Suprapubic skin (tissue), 4 donors: ENCODE results near the gene SETD5. TPM values are rescaled to one million over a fixed set of nuclear protein-coding genes. Genes with fewer than 3 reads are reported as not detected.

ENCODE experiments used
- DNase-seq, 2 donors: peaks; one replicate each; pipeline ENCODE4 v3.0.0-alpha.2; 2019; ENCODE audit warnings: low spot score in 2 of 2
- H3K27ac ChIP-seq: fragments of 200-600 bp; sonication (generic); one replicate; pipeline ENCODE4 v1.5.1; 2019
- H3K27me3 ChIP-seq: fragments of 200-600 bp; sonication (generic); one replicate; pipeline ENCODE4 v1.5.1; 2019
- H3K36me3 ChIP-seq: fragments of 200-600 bp; sonication (generic); one replicate; pipeline ENCODE4 v1.5.1; 2019
- H3K4me1 ChIP-seq: fragments of 200-600 bp; sonication (generic); one replicate; pipeline ENCODE4 v1.5.1; 2019
- H3K4me3 ChIP-seq: fragments of 200-600 bp; sonication (generic); one replicate; pipeline ENCODE4 v1.5.1; 2019; ENCODE audit warnings: mild to moderate bottlenecking
- H3K9me3 ChIP-seq: fragments of 200-600 bp; sonication (generic); one replicate; pipeline ENCODE4 v1.5.1; 2019
- EP300 ChIP-seq: sonication (generic); formaldehyde crosslinking; IDR thresholded peaks from one replicate; pipeline ENCODE4 v1.6.1; 2017; ENCODE audit warnings: antibody characterized with exemption
- POLR2A ChIP-seq, 2 donors: fragments of 450-650 bp; IDR thresholded peaks; one replicate each; pipeline ENCODE4 v1.6.1; 2017; ENCODE audit warnings: antibody characterized with exemption in 2 of 2, mild to moderate bottlenecking in 2 of 2, moderate library complexity in 2 of 2
- POLR2AphosphoS5 ChIP-seq, 3 donors: sonication (generic); formaldehyde crosslinking; IDR thresholded peaks; one replicate each; pipeline ENCODE4 v1.6.1; 2017; ENCODE audit warnings: antibody characterized with exemption in 3 of 3
- WGBS: methylation state at CpG from one replicate; pipeline ENCODE4 v1.1.5; 2018; 5-methylcytosine and 5-hydroxymethylcytosine counted together
- total RNA-seq, 4 donors: library from RNA; depleted of rRNA; stranded (reverse); fragments of >200 nt; gene quantifications; one replicate each; pipeline ENCODE4 v1.1.0, GENCODE V29; 2016
- TF ChIP-seq, protein P1 (sequence below), 2 donors: fragments of 200-600 bp in 1 of 2; fragments of 450-650 bp in 1 of 2; sonication (generic) in 1 of 2; IDR thresholded peaks; one replicate each; pipeline ENCODE4 v1.5.1; 2016 to 2019; ENCODE audit warnings: antibody characterized with exemption in 2 of 2, mild to moderate bottlenecking in 1 of 2, moderate library complexity in 1 of 2

SETD5 gene
- total RNA-seq, 4 donors from 2014 or later: 72.5 to 272 (median 108) TPM

DNA sequence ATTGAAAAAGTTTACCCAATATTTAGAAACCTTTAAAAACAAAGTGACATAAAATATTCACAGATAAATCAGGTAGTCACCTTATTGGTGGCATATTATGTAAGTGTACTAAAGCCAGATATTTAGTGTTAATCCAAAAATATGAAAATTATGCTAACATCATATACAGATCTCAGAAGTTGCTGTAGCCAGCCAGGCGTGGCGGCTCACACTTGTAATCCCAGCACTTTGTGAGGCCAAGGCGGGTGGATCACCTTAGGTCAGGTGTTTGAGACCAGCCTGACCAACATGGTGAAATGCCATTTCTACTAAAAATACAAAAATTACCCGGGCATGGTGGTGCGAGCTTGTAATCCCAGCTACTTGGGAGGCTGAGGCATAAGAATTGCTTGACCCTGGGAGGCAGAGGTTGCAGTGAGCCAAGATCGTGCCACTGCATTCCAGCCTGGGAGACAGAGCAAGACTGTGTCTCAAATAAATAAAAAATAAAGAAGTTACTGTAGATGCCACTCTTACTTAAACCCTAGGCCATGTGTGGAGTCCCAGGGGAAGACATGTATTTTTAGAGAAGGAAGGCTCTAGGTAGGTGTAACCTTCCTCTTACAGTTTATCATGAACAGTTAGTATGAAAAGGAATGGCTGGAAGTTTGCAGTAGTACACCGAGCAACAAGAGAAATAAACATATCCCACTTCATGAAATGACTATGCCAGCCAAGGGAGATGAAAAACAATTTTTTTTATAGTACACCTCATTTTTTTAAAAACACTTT is 9.6 kb downstream of the SETD5 start:
- Histone ChIP-seq H3K36me3 (no peaks in the 10 kb centered on the region), H3K27me3 (no peaks in the 10 kb centered on the region), H3K27ac (no peak overlapping the region), H3K4me3 (no peak overlapping the region), H3K4me1 (peaks cover 72% of the 10 kb centered on the region), H3K9me3 (no peaks in the 10 kb centered on the region)
- DNase-seq: no peak
- TF ChIP-seq EP300: no peak
- TF ChIP-seq POLR2A (IDR thresholded peaks at IDR 0.05): no peak
- TF ChIP-seq, protein P1, sequence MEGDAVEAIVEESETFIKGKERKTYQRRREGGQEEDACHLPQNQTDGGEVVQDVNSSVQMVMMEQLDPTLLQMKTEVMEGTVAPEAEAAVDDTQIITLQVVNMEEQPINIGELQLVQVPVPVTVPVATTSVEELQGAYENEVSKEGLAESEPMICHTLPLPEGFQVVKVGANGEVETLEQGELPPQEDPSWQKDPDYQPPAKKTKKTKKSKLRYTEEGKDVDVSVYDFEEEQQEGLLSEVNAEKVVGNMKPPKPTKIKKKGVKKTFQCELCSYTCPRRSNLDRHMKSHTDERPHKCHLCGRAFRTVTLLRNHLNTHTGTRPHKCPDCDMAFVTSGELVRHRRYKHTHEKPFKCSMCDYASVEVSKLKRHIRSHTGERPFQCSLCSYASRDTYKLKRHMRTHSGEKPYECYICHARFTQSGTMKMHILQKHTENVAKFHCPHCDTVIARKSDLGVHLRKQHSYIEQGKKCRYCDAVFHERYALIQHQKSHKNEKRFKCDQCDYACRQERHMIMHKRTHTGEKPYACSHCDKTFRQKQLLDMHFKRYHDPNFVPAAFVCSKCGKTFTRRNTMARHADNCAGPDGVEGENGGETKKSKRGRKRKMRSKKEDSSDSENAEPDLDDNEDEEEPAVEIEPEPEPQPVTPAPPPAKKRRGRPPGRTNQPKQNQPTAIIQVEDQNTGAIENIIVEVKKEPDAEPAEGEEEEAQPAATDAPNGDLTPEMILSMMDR (IDR thresholded peaks at IDR 0.05): no peak
- TF ChIP-seq POLR2AphosphoS5 (IDR thresholded peaks at IDR 0.05): no peak
- WGBS: 78% methylated on average over 7 of the region's 7 CpGs

DNA sequence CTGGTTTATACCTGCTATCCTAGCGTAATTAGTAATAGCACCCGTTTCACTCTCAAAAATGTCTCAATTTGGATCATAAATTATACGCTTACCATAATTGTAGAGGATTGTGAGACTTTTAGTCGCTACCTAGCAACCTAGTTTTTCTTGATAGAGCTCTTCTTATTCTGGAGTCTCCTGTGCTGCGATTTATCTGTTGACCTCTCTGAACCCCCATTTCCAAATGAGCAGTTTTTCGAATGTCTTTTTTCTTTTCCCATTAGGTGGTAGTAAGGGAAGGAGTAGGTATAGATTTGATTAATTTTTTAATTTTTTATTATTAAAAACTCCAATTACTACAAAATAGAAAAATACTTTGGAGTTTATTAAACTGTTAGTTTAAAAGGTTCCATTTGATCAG is 10.6 kb downstream of the SETD5 start:
- WGBS: 89% methylated on average over 6 of the region's 6 CpGs
- Histone ChIP-seq H3K9me3 (no peaks in the 10 kb centered on the region), H3K4me3 (no peak overlapping the region), H3K36me3 (no peaks in the 10 kb centered on the region), H3K27me3 (no peaks in the 10 kb centered on the region), H3K27ac (no peak overlapping the region), H3K4me1 (peaks cover 67% of the 10 kb centered on the region)
- TF ChIP-seq, protein P1 (IDR thresholded peaks at IDR 0.05): no peak
- no peak for TF ChIP-seq POLR2AphosphoS5 (IDR thresholded peaks at IDR 0.05)
- no peak for TF ChIP-seq POLR2A (IDR thresholded peaks at IDR 0.05)
- TF ChIP-seq EP300: no peak
- no peak for DNase-seq

DNA sequence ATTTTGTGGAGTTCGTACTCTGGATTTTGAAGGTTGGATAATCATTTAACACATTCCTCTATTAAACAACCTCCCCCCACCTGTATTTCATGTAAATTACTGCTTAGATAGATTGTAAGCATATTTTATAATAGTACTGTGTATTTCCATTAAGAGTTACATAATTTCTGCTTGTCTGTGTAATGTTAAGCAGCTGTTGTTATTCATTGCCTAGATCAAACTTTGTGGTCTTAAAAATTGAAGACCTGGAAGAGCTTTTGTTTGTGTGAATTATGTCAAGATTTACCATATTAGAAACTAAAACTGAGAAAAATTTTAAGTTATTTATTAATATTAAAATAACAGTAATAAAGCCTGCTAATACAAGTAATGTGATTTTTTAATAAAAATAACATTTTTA is 11.1 kb downstream of the SETD5 start:
- 74% methylated on average over 1 of the region's 1 CpG for WGBS
- no peak overlapping the region for H3K27ac ChIP-seq
- no peaks in the 10 kb centered on the region for H3K36me3 ChIP-seq
- DNase-seq: no peak
- TF ChIP-seq POLR2AphosphoS5 (IDR thresholded peaks at IDR 0.05): no peak
- TF ChIP-seq, protein P1 (IDR thresholded peaks at IDR 0.05): no peak
- TF ChIP-seq EP300: no peak
- TF ChIP-seq POLR2A (IDR thresholded peaks at IDR 0.05): no peak
- H3K4me3 ChIP-seq: no peak overlapping the region
- H3K9me3 ChIP-seq: no peaks in the 10 kb centered on the region
- H3K4me1 ChIP-seq: peaks cover 66% of the 10 kb centered on the region
- no peaks in the 10 kb centered on the region for H3K27me3 ChIP-seq

DNA sequence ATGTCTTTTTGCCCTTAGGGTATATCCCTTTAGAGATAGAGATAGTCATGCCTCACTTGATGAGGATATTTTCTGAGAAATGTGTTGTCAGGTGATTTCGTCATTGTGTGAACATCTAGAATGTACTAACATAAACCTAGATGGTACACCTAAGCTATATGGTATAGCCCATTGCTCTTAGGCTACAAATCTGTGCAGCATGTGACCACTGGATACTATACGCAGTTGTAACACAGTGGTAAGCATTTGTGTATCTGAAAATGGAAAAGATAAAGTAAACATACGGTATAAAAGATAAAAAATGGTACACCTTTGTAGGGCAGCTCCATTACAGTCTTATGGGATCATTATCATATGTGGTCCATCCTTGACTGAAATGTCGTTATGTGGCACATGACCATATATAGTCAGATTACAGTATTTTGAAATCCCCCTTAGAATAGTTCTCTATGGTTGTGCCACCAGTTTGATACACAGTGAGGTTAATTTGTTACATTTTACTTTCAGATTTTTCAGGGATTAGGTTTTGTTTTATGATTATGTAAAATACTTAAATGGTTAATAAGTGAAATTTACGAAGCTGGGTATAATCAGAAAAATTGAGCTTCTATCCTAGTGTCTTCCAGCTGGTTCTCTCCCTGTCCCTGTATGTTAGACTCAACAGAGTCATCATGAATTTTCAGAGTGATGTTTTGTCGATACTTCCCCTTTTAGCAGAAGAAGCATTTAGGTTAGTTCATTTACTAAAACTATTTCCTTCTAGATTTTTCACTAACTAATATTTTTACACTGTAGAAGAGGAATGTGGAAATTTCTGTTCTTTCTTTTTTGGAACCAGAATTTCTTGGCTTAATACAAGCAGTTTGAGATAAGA is 12.8 kb downstream of the SETD5 start:
- TF ChIP-seq EP300 (no peak), POLR2A (IDR thresholded peaks at IDR 0.05) (no peak)
- TF ChIP-seq, protein P1 (IDR thresholded peaks at IDR 0.05): no peak
- Histone ChIP-seq H3K36me3 (no peaks in the 10 kb centered on the region), H3K27me3 (no peaks in the 10 kb centered on the region), H3K4me3 (no peak overlapping the region), H3K27ac (no peak overlapping the region), H3K4me1 (peaks cover 63% of the 10 kb centered on the region), H3K9me3 (no peaks in the 10 kb centered on the region)
- DNase-seq: no peak
- WGBS: 77% methylated on average over 6 of the region's 6 CpGs

DNA sequence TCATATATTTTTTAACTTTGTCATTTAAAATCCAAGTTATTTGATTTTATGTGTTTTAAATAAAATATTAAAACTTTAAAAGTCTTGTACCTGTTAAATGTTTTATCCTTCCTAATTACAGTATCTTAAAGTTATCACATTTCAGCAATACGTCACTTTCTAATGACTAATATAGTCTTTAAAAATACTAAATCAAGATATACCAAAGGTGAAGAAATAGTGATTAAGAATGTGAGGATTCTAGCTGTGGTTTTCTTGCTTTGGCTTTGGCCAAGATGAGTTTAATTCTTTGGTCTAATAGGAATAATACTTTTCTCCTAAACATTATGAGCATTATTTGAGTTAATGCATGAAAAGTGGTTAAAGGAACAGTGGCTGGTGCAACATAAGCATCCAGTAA is 13.9 kb downstream of the SETD5 start:
- 77% methylated on average over 1 of the region's 1 CpG for WGBS
- no peaks in the 10 kb centered on the region for H3K36me3 ChIP-seq
- TF ChIP-seq EP300: no peak
- TF ChIP-seq, protein P1 (IDR thresholded peaks at IDR 0.05): no peak
- TF ChIP-seq POLR2AphosphoS5 (IDR thresholded peaks at IDR 0.05): no peak
- no peak for TF ChIP-seq POLR2A (IDR thresholded peaks at IDR 0.05)
- H3K4me3 ChIP-seq: no peak overlapping the region
- H3K4me1 ChIP-seq: peaks cover 63% of the 10 kb centered on the region
- H3K9me3 ChIP-seq: no peaks in the 10 kb centered on the region
- no peak overlapping the region for H3K27ac ChIP-seq
- H3K27me3 ChIP-seq: no peaks in the 10 kb centered on the region
- no peak for DNase-seq
